Lower lobe of right lung (tissue), 2 donors: Measurements from ENCODE around the gene TNXB. TPM values are rescaled to one million over a fixed set of nuclear protein-coding genes. Genes with fewer than 3 reads are reported as not detected.
"Not testable (repeated sequence)": the region's sequence is repeated elsewhere in the genome, so short reads cannot be mapped to it uniquely, and the experiment has no call there.

ENCODE experiments used
- ATAC-seq, 2 donors: fragments of 200-7000 bp; cut with Tn5 transposase; one replicate each; pipeline ENCODE4 v1.9.1; 2020 to 2022; ENCODE audit warnings: mild to moderate bottlenecking in 2 of 2, moderate library complexity in 2 of 2
- DNase-seq: peaks from one replicate; pipeline ENCODE4 v3.0.0-alpha.2; 2020
- H3K27ac ChIP-seq: fragments of 200-600 bp; one replicate; pipeline ENCODE4 v1.8.0; 2022
- H3K27me3 ChIP-seq: fragments of 200-600 bp; one replicate; pipeline ENCODE4 v1.8.0; 2022; ENCODE audit warnings: low read depth
- H3K36me3 ChIP-seq: fragments of 200-600 bp; one replicate; pipeline ENCODE4 v1.8.0; 2022; ENCODE audit warnings: mild to moderate bottlenecking
- H3K4me1 ChIP-seq: fragments of 200-600 bp; one replicate; pipeline ENCODE4 v1.8.0; 2022
- H3K4me3 ChIP-seq: fragments of 200-600 bp; one replicate; pipeline ENCODE4 v1.8.0; 2022; ENCODE audit warnings: mild to moderate bottlenecking
- H3K9me3 ChIP-seq: fragments of 200-600 bp; one replicate; pipeline ENCODE4 v1.8.0; 2022
- intact Hi-C: fragments of 100-400 bp; cut with DNase I; formaldehyde crosslinking; loops from one replicate; pipeline ENCODE4 v1.11.0; 2022
- total RNA-seq: library from RNA; stranded (reverse); fragmentation: NEBNext Ultra II Directional; extraction: Animal tissue kit (Norgen Biotek cat#: 25700); gene quantifications from one replicate; pipeline ENCODE4 v1.2.1, GENCODE V29; 2021
- TF ChIP-seq, protein P1 (sequence below): fragments of 200-600 bp; IDR thresholded peaks from one replicate; pipeline ENCODE4 v1.8.0; 2022; ENCODE audit warnings: antibody characterized with exemption, mild to moderate bottlenecking
- donor health status: DM: no; HTN: yes; CAD: no; lungs with severe emphysema.

TNXB gene
- total RNA-seq, 1 donor from 2014 or later: 120 TPM

DNA sequence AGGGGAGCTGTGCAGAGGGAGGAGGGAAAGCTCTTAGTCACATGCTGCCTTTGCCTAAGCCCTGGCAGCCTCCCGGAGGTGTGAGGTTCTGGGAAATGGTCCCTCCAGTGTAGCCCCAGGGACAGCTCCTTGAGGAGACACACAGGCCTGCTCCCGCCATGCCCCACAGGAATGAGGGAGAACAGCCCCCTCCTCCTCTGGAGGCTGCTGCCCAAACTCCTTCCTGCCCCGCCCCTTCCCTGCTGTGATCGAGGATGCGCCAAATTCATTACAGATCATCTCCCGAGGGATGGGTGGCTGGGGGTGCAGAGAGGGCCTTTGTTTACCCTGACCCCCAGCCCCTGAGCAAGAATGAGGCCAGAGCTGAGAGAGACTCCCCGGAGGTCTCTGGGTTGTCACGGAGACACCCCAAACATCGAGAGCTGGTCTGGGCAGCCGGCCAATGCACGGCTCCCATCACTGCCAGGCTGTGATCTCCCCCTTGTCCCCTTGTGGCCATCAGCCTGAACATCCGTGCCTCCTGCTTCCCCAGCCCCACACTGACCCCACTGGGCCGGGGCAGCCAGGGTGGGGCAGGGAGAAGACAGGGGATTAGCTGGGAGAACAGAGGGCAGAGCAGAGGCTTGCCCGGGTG is 62.6 kb downstream of the TNXB start:
- Histone ChIP-seq H3K36me3 (peaks cover 41% of the 10 kb centered on the region), H3K9me3 (no peaks in the 10 kb centered on the region), H3K27ac (peak overlapping the region; percentile 64), H3K27me3 (no peaks in the 10 kb centered on the region), H3K4me3 (no peak overlapping the region), H3K4me1 (peaks cover 13% of the 10 kb centered on the region)
- TF ChIP-seq, protein P1, sequence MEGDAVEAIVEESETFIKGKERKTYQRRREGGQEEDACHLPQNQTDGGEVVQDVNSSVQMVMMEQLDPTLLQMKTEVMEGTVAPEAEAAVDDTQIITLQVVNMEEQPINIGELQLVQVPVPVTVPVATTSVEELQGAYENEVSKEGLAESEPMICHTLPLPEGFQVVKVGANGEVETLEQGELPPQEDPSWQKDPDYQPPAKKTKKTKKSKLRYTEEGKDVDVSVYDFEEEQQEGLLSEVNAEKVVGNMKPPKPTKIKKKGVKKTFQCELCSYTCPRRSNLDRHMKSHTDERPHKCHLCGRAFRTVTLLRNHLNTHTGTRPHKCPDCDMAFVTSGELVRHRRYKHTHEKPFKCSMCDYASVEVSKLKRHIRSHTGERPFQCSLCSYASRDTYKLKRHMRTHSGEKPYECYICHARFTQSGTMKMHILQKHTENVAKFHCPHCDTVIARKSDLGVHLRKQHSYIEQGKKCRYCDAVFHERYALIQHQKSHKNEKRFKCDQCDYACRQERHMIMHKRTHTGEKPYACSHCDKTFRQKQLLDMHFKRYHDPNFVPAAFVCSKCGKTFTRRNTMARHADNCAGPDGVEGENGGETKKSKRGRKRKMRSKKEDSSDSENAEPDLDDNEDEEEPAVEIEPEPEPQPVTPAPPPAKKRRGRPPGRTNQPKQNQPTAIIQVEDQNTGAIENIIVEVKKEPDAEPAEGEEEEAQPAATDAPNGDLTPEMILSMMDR: no peak
- no peak for DNase-seq
- ATAC-seq: no peak
- intact Hi-C loops: no loop called here

DNA sequence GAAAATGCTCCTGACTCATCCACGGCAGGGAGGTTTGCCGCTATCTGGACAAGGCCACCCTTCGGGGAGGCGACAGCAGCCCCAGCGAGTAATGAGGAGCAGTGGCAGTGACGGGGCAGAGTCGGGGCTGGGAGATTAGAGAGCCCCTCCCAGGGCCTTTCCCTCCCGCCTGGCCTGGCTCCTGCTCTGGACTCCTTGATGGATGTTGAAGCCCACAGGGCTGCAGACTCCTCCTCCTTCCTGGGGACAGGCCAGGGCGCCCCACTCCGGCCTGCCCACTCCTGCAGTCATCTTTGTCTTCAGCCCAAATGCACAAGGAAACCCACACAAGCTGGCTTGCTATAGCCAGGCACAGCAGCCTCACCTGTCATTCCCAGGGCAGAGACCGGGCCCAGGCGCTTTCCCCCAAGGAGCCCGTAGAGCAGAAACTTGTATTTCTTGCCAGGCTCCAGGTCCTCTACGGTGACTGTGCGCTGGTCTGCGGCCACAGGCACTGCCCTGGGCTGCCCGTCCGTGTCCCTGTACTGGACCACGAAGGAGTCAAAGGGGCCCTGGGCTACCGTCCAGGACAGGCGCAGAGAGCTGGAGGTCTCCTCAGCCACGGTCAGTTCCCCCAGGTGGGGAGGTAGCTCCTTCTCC is 63.2 kb downstream of the TNXB start:
- no peak for DNase-seq
- Histone ChIP-seq H3K4me3 (no peak overlapping the region), H3K27ac (peak overlapping the region; percentile 64)

DNA sequence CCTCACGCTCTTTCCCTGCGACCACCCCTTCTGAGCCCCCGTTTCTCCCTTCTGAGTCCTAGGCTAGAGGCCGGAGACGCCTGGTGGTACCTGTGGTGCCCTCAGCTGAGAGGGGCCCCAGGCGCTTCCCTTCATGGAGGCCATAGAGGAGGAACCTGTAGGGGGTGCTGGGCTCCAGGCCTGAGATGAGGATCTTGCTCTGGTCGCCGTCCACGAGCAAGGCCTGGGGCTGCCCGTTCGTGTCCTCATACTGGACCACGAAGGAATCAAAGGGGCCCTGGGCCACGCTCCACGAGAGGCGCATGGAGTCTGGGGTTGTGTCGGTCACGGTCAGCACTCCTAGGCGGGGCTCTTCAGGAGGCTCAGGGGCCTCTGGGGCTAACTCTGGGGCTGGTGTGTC is 64.2 kb downstream of the TNXB start:
- peak in 1 of 2 donors; percentile 7 for ATAC-seq
- peaks cover 13% of the 10 kb centered on the region for H3K4me1 ChIP-seq
- H3K4me3 ChIP-seq, intact Hi-C loops, H3K27me3 ChIP-seq, H3K27ac ChIP-seq, DNase-seq, H3K9me3 ChIP-seq: not testable (repeated sequence)
- H3K36me3 ChIP-seq: peaks cover 37% of the 10 kb centered on the region

More for the DNA sequence above, 63.2 kb downstream of the TNXB start:
- ATAC-seq: no peak
- Histone ChIP-seq H3K27me3 (no peaks in the 10 kb centered on the region), H3K9me3 (no peaks in the 10 kb centered on the region), H3K36me3 (peaks cover 37% of the 10 kb centered on the region), H3K4me1 (peaks cover 13% of the 10 kb centered on the region)
- intact Hi-C loops: no loop called here
- TF ChIP-seq, protein P1: no peak

DNA sequence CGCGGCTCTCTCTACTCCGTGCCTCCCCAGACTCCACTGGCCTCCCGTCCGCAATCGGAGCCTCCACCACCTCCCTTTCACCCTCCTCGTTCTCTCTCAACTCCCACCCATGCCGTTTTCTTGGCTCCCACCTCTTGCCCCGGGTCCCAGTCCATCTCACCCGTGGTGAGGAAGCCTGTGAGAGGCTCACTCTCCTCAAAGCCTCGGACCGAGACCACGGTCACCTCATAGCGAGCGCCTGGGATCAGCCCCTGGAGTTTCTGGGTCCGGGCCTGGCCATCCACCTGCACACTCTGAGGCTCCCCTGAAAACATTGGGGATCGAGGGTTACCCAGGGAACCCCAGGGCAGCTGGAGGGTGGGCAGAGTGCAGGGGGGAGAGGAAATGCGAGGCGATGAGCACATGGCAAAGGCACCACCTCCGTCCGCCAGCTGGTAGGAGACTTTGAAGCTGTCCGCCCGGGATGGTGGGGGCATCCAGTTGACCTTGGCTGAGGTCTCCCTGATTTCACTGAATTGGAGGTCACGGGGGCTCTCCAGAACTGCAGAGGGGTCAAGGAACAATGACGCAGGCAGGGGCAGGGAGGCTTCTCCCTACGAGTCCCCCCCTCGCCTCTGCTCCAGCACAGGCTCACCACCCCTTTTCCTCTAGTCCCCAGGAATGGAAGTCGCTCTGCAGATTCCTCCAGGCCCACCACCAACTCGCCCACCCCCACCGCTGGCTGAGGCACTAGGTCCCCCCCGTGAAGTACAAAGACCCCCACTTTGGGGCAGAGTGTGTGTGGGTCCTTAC is 65.4 kb downstream of the TNXB start:
- H3K27ac ChIP-seq, DNase-seq, H3K4me3 ChIP-seq, H3K9me3 ChIP-seq, ATAC-seq, H3K27me3 ChIP-seq, intact Hi-C loops: not testable (repeated sequence)
- Histone ChIP-seq H3K36me3 (peaks cover 30% of the 10 kb centered on the region), H3K4me1 (peaks cover 13% of the 10 kb centered on the region)

DNA sequence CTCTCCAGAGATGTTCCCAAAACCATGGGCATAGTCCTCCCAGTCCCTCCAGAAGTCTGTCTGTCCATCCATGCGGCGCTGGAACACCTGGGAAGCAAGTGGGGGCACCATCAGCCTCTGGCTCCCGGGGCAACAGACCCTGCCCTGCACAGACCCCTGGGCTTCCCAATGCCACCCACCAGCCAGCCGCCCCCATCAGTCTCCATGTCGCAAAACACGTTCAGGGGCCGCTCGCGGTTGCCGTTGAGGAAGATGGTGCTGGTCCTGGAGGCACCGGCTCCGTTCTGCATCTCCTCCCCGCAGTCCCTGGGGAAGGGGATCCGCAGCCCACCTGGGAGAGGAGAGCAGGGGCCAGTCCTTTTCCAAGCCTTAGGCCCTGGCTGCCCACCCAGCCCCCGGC is 66.9 kb downstream of the TNXB start:
- peaks cover 15% of the 10 kb centered on the region for H3K36me3 ChIP-seq
- DNase-seq, intact Hi-C loops, H3K27me3 ChIP-seq, H3K4me1 ChIP-seq, H3K4me3 ChIP-seq, H3K9me3 ChIP-seq, ATAC-seq, H3K27ac ChIP-seq: not testable (repeated sequence)

DNA sequence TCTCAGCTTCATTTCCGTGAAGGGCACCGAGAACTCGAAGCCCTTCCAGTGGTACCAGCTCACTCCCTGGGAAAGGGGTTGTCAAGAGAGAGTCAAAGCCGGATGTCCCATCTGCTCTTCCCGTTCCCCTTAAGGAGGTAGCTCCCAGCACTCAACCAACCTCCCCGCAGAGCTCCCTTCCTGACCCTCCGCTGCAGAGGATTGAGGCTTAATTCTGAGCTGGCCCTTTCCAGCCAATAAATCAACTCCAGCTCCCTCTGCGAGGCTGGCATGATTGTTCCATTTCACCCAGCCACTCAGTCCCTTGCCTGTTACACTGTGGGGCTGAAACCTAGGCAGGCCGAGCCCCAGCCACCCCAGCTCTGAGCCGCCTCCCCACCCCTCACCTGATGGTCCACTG is 67.8 kb downstream of the TNXB start:
- not testable (repeated sequence) for H3K36me3 ChIP-seq

DNA sequence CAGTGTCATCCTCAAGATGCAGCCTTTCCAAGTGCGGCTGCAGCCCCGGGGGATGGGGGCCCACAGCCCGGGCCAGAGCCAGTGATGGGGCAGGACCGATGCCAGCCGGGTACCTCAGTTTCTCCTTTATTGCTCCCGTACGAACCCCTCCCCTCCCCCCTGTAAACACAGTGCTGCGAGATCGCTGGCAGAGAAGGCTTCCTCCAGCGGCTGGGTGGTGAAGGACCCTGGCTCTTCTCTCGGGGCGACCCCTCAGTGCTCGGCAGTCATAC is 68.2 kb downstream of the TNXB start:
- H3K4me1 ChIP-seq, intact Hi-C loops, H3K27me3 ChIP-seq, H3K4me3 ChIP-seq, H3K9me3 ChIP-seq, H3K36me3 ChIP-seq, H3K27ac ChIP-seq, DNase-seq, ATAC-seq: not testable (repeated sequence)

More for the DNA sequence above, 67.8 kb downstream of the TNXB start:
- H3K27me3 ChIP-seq, H3K4me3 ChIP-seq, H3K4me1 ChIP-seq, ATAC-seq, H3K9me3 ChIP-seq, intact Hi-C loops, DNase-seq, H3K27ac ChIP-seq: not testable (repeated sequence)

DNA sequence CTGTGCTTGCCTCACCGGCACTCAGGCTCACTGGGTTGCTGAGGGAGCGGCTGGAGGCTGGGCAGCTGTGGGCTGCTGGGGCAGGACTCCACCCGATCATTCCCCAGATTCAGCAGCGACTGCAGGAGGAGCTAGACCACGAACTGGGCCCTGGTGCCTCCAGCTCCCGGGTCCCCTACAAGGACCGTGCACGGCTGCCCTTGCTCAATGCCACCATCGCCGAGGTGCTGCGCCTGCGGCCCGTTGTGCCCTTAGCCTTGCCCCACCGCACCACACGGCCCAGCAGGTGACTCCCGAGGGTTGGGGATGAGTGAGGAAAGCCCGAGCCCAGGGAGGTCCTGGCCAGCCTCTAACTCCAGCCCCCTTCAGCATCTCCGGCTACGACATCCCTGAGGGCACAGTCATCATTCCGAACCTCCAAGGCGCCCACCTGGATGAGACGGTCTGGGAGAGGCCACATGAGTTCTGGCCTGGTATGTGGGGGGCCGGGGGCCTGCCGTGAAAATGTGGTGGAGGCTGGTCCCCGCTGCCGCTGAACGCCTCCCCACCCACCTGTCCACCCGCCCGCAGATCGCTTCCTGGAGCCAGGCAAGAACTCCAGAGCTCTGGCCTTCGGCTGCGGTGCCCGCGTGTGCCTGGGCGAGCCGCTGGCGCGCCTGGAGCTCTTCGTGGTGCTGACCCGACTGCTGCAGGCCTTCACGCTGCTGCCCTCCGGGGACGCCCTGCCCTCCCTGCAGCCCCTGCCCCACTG is 68.7 kb downstream of the TNXB start:
- H3K27ac ChIP-seq, ATAC-seq, intact Hi-C loops, H3K4me3 ChIP-seq, H3K9me3 ChIP-seq, H3K36me3 ChIP-seq, H3K4me1 ChIP-seq, H3K27me3 ChIP-seq: not testable (repeated sequence)
- peak; percentile 32 for DNase-seq

DNA sequence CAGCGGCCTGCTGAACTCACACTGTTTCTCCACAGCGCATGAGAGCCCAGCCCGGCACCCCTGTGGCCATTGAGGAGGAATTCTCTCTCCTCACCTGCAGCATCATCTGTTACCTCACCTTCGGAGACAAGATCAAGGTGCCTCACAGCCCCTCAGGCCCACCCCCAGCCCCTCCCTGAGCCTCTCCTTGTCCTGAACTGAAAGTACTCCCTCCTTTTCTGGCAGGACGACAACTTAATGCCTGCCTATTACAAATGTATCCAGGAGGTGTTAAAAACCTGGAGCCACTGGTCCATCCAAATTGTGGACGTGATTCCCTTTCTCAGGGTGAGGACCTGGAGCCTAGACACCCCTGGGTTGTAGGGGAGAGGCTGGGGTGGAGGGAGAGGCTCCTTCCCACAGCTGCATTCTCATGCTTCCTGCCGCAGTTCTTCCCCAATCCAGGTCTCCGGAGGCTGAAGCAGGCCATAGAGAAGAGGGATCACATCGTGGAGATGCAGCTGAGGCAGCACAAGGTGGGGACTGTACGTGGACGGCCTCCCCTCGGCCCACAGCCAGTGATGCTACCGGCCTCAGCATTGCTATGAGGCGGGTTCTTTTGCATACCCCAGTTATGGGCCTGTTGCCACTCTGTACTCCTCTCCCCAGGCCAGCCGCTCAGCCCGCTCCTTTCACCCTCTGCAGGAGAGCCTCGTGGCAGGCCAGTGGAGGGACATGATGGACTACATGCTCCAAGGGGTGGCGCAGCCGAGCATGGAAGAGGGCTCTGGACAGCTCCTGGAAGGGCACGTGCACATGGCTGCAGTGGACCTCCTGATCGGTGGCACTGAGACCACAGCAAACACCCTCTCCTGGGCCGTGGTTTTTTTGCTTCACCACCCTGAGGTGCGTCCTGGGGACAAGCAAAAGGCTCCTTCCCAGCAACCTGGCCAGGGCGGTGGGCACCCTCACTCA is 69.5 kb downstream of the TNXB start:
- H3K4me3 ChIP-seq, H3K4me1 ChIP-seq, H3K27ac ChIP-seq, intact Hi-C loops, H3K36me3 ChIP-seq, H3K9me3 ChIP-seq, ATAC-seq, DNase-seq, H3K27me3 ChIP-seq: not testable (repeated sequence)

DNA sequence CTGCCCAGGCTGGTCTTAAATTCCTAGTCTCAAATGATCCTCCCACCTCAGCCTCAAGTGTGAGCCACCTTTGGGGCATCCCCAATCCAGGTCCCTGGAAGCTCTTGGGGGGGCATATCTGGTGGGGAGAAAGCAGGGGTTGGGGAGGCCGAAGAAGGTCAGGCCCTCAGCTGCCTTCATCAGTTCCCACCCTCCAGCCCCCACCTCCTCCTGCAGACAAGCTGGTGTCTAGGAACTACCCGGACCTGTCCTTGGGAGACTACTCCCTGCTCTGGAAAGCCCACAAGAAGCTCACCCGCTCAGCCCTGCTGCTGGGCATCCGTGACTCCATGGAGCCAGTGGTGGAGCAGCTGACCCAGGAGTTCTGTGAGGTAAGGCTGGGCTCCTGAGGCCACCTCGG is 70.3 kb downstream of the TNXB start:
- H3K36me3 ChIP-seq, H3K4me3 ChIP-seq, DNase-seq, intact Hi-C loops, H3K4me1 ChIP-seq, H3K9me3 ChIP-seq, H3K27me3 ChIP-seq, ATAC-seq, H3K27ac ChIP-seq: not testable (repeated sequence)
